ENCODE measurements around the gene GALNTL6.

GRCh38 chr4:173024203-173024602, 1211.0 kb downstream of the GALNTL6 start:
- TF ChIP-seq EZH2 (IDR thresholded peaks at IDR 0.05; ENCODE audit: insufficient read depth, poor library complexity, severe bottlenecking) (no peak), EZH2phosphoT487 (IDR thresholded peaks at IDR 0.05; ENCODE audit: insufficient read depth, low read depth) (no peak)
